Omental fat pad (tissue), 4 donors: ENCODE results near the gene ZYG11A. TPM values are rescaled to one million over a fixed set of nuclear protein-coding genes. Genes with fewer than 3 reads are reported as not detected.

Experiments
- ATAC-seq: fragments of 150-250 bp; one replicate; pipeline ENCODE4 v1.9.1; 2016; ENCODE audit warnings: mild to moderate bottlenecking, moderate library complexity; ENCODE audit not compliant: low FRiP score
- DNase-seq: peaks from one replicate; pipeline ENCODE4 v3.0.0-alpha.2; 2019; ENCODE audit warnings: low spot score
- CTCF ChIP-seq, 3 donors: fragments of 450-650 bp; IDR thresholded peaks; one replicate each; pipeline ENCODE4 v1.5.1; 2016 to 2017; ENCODE audit warnings: antibody characterized with exemption in 3 of 3, mild to moderate bottlenecking in 3 of 3, moderate library complexity in 2 of 3
- total RNA-seq, 4 donors: library from RNA; depleted of rRNA; stranded (reverse); fragments of >200 nt; gene quantifications; one replicate each; pipeline ENCODE4 v1.1.0, GENCODE V29; 2016

ZYG11A gene
- total RNA-seq, 4 donors from 2014 or later, result 0.24 TPM; not detected in 3

- DNase-seq (no peak), ATAC-seq (no peak)
- no peak for TF ChIP-seq CTCF (IDR thresholded peaks at IDR 0.05)
Observed at GRCh38 chr1:52926864-52927211, 84.3 kb downstream of the ZYG11A start.

DNA sequence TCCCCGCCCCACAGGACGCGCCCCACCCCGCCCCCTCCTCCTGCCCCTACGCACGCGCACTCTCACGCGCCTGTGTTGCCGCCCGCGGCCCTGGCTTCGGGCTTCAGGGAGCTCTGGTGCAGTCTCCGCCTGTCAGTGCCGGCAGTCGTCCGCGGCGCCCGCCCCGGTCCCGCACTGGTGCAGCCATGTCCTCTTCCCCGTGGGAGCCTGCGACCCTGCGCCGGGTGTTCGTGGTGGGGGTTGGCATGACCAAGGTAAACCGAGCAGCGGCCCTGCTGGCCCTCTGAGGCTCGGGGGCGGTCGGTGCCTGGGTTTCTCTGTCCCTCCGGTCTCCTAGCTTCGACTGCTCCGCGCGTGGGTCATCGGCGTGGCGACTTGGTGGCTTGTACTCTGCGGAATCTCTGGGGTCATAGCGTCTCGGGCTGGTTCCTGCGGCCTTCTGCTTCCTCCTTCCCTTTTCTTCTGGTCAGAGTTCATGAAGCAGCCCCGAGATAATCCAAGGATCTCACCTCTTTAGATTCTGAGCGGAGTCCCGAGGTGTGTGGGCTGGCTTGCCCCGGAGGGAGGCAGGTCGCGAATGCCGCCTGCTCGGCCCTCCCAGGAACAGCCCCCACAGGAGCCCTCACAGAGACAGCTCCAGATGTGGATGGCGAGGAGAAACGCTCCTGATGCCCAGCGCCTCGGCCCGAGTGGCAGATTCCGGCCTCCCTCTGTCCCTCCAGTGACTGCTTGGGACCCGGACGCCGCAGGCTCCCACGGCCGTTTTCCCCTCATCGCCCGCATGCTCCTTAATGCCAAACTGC lies 84.9 kb downstream of the ZYG11A start, which contains the start of gene SCP2:
SCP2 (plus strand) TSS at position 65 of the 803 bp plus-strand sequence; CDS start at position 186, 121 bp downstream.
- no peak for TF ChIP-seq CTCF (IDR thresholded peaks at IDR 0.05)
- ATAC-seq (peak; percentile 88), DNase-seq (peak; percentile 56)

GRCh38 chr1:52928015-52928404 lies 85.5 kb downstream of the ZYG11A start:
- DNase-seq, result no peak
- peak; percentile 10 for ATAC-seq
- no peak for TF ChIP-seq CTCF (IDR thresholded peaks at IDR 0.05)

DNA sequence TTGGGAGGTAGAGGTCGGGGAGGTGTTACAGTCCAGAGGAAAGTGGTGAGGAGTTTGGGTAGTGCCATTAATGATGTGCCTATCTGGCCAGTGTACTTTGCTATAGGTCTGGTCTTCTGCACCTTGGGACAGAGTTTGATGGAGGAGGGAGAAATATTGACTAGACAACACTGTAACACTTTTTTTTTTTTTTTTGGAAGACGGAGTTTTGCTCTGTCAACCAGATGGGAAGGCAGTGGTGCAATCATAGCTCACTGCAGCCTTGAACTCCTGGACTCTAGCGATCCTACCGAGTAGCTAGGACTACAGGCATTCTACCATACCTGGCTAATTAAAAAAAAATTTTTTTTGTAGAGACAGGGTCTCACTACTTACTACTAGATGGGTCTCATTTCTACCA lies 86.5 kb downstream of the ZYG11A start:
- DNase-seq (no peak), ATAC-seq (no peak)
- TF ChIP-seq CTCF (IDR thresholded peaks at IDR 0.05), result no peak

DNA sequence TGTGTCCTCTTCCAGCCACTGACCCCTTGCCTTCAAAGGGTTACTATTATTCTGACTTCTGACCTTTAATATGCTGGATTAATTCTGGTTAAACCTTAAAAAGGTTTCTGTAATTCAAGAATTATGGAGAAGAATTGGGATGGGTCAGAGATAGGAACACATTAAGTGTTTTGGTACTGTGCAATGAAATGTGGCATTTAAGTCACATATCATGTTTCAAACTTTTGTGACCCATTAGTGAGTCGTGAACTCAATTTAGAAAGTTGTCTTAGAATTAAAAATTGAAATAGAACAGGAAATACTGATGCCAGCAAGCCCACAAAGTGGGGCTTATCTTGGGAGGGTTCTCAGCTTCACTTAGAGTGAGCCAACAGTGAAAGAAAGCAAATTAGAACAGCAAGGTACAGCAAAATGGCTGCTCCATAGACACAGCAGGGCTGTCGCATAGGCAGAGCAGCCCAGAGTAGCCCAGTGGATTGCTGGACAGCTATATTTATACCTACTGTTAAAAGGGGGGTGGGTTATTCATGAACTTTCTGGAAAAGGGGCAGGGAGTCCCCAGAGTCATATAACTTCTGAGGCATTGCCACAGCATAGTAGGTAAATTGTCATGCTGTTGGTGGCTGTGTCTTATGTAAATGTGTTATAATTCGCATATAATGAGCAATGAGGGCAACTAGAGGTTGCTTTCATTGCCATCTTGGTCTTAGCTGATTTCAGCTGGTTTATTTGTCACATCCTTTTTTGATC lies 95.0 kb downstream of the ZYG11A start:
- no peak for TF ChIP-seq CTCF (IDR thresholded peaks at IDR 0.05)
- DNase-seq (no peak), ATAC-seq (no peak)

- ATAC-seq (no peak), DNase-seq (no peak)
- TF ChIP-seq CTCF (IDR thresholded peaks at IDR 0.05), result no peak
Observed at GRCh38 chr1:52938183-52938451, 95.6 kb downstream of the ZYG11A start.
